Sigmoid colon (tissue), 7 donors: ENCODE measurements around the gene RNF13. TPM values are rescaled to one million over a fixed set of nuclear protein-coding genes. Genes with fewer than 3 reads are reported as not detected.

ENCODE experiments used
- DNase-seq: peaks from one replicate; pipeline ENCODE4 v3.0.0-alpha.2; 2019
- H3K27ac ChIP-seq, 4 donors: fragments of 200-600 bp; sonication (generic); one replicate each; pipeline ENCODE4 v1.5.1; 2016 to 2019; ENCODE audit warnings: mild to moderate bottlenecking in 1 of 4
- H3K27me3 ChIP-seq, 3 donors: fragments of 200-600 bp; sonication (generic); one replicate each; pipeline ENCODE4 v1.5.1; 2019; ENCODE audit warnings: mild to moderate bottlenecking in 1 of 3
- H3K36me3 ChIP-seq, 4 donors: fragments of 200-600 bp; sonication (generic); one replicate each; pipeline ENCODE4 v1.5.1; 2016 to 2019
- H3K4me1 ChIP-seq, 4 donors: fragments of 200-600 bp; sonication (generic); one replicate each; pipeline ENCODE4 v1.5.1; 2017 to 2019
- H3K4me3 ChIP-seq, 4 donors: fragments of 200-600 bp; sonication (generic); one replicate each; pipeline ENCODE4 v1.5.1; 2017 to 2019; ENCODE audit warnings: mild to moderate bottlenecking in 2 of 4, moderate library complexity in 1 of 4
- H3K9me3 ChIP-seq, 4 donors: fragments of 200-600 bp in 3 of 4; sonication (generic) in 3 of 4; one replicate each; pipeline versions ENCODE4 v1.5.1 to v1.6.1; 2013 to 2019
- EP300 ChIP-seq, 4 donors: sonication (generic); formaldehyde crosslinking; IDR thresholded peaks; one replicate each; pipeline ENCODE4 v1.6.1; 2017; ENCODE audit warnings: antibody characterized with exemption in 4 of 4
- POLR2A ChIP-seq, 2 donors: fragments of 450-650 bp; IDR thresholded peaks; one replicate each; pipeline ENCODE4 v1.6.1; 2016; ENCODE audit warnings: antibody characterized with exemption in 2 of 2, mild to moderate bottlenecking in 2 of 2, moderate library complexity in 2 of 2
- POLR2AphosphoS5 ChIP-seq, 4 donors: sonication (generic); formaldehyde crosslinking; IDR thresholded peaks; one replicate each; pipeline ENCODE4 v1.6.1; 2017; ENCODE audit warnings: antibody characterized with exemption in 4 of 4
- WGBS, 2 donors: extraction: QIAGEN DNeasy Blood & Tissue Kit; methylation state at CpG; one replicate each; pipeline ENCODE4 v1.1.7; 2013; 5-methylcytosine and 5-hydroxymethylcytosine counted together
- intact Hi-C: fragments of 100-400 bp; cut with DNase I; formaldehyde crosslinking; loops from one replicate; pipeline ENCODE4 v1.15.1; 2023
- polyA plus RNA-seq, 3 donors: library from polyadenylated mRNA; stranded (reverse); fragments of 200-250 nt; gene quantifications; one replicate each; pipeline ENCODE4 v1.2.3, GENCODE V29; 2013
- small RNA-seq, 3 donors: library from RNA; depleted of rRNA; stranded (forward); fragments of <200 nt; gene quantifications; one replicate each; pipeline ENCODE3, GENCODE V24; 2016
- total RNA-seq, 4 donors: library from RNA; depleted of rRNA; stranded (reverse); fragments of >200 nt; gene quantifications; one replicate each; pipeline ENCODE4 v1.1.0, GENCODE V29; 2016
- TF ChIP-seq, protein P1 (sequence below), 4 experiments: fragments of 450-650 bp in 3 of 4; fragments of 200-600 bp in 1 of 4; IDR thresholded peaks; one replicate each; pipeline ENCODE4 v1.5.1; 2016 to 2019; ENCODE audit warnings: antibody characterized with exemption in 4 of 4, mild to moderate bottlenecking in 3 of 4, moderate library complexity in 2 of 4
- donor health status: healthy with polysubstance abuse.
- donor health status: Bipolar disorder and iron deficiency.
- donor health status: healthy.

Gene RNF13
- total and polyA plus RNA-seq, 7 donors = 15.6 to 110 (median 78.3) TPM

DNA sequence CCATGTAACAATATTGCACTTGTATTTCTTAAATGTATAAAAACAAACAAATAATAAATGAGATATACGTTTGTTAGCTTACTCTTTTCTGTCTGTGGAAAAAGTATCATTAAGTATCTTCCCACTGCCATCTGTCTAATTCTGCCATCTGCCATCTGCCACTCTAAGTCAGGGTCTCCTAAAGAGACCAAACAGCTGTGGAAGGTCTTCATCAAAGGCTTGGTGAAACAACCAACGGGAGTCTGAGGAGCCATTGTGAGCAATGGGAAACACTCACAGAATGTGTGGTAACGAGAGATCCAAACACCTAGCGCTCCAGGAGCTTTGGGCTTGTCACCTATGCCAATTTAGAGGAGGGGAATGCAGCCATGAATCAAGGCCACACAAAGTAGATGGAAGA is 186.4 kb downstream of the RNF13 start:
- H3K4me3 ChIP-seq = no peak overlapping the region
- no peak overlapping the region for H3K27ac ChIP-seq
- H3K36me3 ChIP-seq = no peaks in the 10 kb centered on the region
- intact Hi-C loops = no loop called here
- WGBS, 2 donors = 87 to 92% methylated on average over 4 of the region's 4 CpGs
- no peaks in the 10 kb centered on the region for H3K4me1 ChIP-seq
- no peaks in the 10 kb centered on the region for H3K27me3 ChIP-seq
- no peak for TF ChIP-seq POLR2AphosphoS5 (IDR thresholded peaks at IDR 0.05)
- TF ChIP-seq, protein P1, sequence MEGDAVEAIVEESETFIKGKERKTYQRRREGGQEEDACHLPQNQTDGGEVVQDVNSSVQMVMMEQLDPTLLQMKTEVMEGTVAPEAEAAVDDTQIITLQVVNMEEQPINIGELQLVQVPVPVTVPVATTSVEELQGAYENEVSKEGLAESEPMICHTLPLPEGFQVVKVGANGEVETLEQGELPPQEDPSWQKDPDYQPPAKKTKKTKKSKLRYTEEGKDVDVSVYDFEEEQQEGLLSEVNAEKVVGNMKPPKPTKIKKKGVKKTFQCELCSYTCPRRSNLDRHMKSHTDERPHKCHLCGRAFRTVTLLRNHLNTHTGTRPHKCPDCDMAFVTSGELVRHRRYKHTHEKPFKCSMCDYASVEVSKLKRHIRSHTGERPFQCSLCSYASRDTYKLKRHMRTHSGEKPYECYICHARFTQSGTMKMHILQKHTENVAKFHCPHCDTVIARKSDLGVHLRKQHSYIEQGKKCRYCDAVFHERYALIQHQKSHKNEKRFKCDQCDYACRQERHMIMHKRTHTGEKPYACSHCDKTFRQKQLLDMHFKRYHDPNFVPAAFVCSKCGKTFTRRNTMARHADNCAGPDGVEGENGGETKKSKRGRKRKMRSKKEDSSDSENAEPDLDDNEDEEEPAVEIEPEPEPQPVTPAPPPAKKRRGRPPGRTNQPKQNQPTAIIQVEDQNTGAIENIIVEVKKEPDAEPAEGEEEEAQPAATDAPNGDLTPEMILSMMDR (IDR thresholded peaks at IDR 0.05) = no peak
- H3K9me3 ChIP-seq = peaks cover 0 to 6% (median 0%) of the 10 kb centered on the region in 4 donors
- no peak for DNase-seq

DNA sequence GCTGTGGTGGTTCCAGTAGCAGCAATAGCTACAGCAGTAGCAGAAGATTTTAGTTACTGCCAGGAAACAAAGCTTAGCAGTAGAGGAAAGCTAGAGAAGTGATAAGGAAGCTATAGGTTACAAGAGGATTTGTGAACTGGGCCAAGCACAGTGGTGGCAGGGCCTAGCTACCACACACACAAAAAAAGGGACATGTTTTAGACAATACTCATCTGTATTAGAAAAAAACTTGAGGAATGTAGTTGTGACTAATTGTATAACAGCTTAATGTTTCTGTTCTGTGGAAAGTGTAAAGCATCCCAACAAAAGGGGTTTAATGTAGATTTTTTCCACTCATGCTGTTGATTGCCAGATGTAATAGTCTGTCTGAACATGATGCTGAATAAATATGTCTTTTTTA is 187.6 kb downstream of the RNF13 start:
- no peak overlapping the region for H3K27ac ChIP-seq
- no peak for DNase-seq
- H3K9me3 ChIP-seq = no peaks in the 10 kb centered on the region
- intact Hi-C loops = no loop called here
- H3K4me1 ChIP-seq = no peaks in the 10 kb centered on the region
- TF ChIP-seq EP300 (IDR thresholded peaks at IDR 0.05) (no peak), POLR2AphosphoS5 (IDR thresholded peaks at IDR 0.05) (no peak), POLR2A (IDR thresholded peaks at IDR 0.05) (no peak)
- TF ChIP-seq, protein P1 (IDR thresholded peaks at IDR 0.05) = no peak
- no peaks in the 10 kb centered on the region for H3K36me3 ChIP-seq
- no peaks in the 10 kb centered on the region for H3K27me3 ChIP-seq
- no peak overlapping the region for H3K4me3 ChIP-seq

DNA sequence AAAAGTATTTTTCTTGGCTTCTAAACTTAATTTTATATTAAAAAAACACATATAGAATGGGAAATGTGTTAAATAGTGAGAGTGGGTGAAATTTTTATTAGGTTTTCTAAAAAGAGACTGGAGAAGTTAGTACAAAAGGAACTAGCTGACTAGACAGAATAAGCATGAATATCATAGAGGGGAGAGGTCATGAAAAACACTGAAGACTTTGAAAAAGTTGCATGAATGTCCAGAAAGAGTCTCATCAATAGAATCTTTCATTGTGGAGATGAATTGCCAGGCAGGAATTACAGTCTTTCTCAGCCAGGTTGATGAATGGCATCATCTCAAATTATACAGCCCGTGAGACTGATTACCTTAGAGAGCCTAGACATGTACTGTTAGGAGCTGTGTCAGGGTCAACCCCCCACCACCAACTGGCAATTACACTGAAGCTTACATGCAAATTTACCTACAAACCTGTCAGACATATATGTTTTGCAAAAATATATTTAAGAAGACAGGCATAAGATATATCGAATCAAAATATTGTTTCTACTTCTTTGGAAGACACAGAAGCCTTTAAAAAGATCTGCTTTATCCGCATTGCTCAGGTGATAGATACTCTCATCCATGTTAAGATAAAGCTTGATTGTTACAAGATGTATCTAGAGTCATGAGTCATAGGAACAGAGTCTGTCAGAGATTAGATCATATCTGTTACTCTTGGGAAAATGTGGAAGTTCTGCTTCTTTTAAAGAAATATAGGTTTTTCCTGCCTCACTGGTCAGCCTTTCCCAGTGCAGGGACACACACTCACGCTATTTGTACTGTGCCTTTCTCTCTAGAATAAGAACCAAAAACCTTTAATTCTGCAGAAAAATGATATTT is 192.5 kb downstream of the RNF13 start:
- no peaks in the 10 kb centered on the region for H3K27me3 ChIP-seq
- H3K4me1 ChIP-seq = no peaks in the 10 kb centered on the region
- TF ChIP-seq, protein P1 (IDR thresholded peaks at IDR 0.05) = no peak
- TF ChIP-seq EP300 (IDR thresholded peaks at IDR 0.05) (no peak), POLR2A (IDR thresholded peaks at IDR 0.05) (no peak), POLR2AphosphoS5 (IDR thresholded peaks at IDR 0.05) (no peak)
- no peak for DNase-seq
- H3K9me3 ChIP-seq = no peaks in the 10 kb centered on the region
- intact Hi-C loops = no loop called here
- H3K27ac ChIP-seq = no peak overlapping the region
- no peak overlapping the region for H3K4me3 ChIP-seq
- H3K36me3 ChIP-seq = no peaks in the 10 kb centered on the region
- WGBS, 2 donors = 81 to 82% methylated on average over 4 of the region's 4 CpGs

DNA sequence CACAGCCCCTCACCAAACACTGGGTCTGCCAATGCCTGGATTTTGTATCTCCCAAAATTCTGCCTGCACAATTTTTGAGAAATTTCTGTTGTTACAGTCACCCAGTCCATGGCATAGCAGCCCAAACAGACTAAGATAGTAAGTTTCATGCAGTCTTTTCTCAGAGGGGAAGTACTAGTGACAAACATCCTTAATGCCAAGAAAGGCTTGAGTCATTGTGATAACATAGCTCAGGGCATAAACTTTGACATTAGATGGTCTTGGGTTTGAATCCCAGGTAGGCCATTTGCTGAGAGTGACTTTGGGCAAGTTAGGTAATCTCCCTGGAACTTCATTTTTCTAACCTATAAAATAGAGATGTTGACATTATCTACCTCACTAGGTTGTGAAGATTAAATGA is 193.8 kb downstream of the RNF13 start:
- Histone ChIP-seq H3K9me3 (no peaks in the 10 kb centered on the region), H3K27ac (no peak overlapping the region), H3K4me1 (no peaks in the 10 kb centered on the region), H3K27me3 (no peaks in the 10 kb centered on the region), H3K4me3 (no peak overlapping the region), H3K36me3 (no peaks in the 10 kb centered on the region)
- intact Hi-C loops = no loop called here
- DNase-seq = no peak
- TF ChIP-seq POLR2AphosphoS5 (IDR thresholded peaks at IDR 0.05) = no peak
- no peak for TF ChIP-seq POLR2A (IDR thresholded peaks at IDR 0.05)
- no peak for TF ChIP-seq EP300 (IDR thresholded peaks at IDR 0.05)
- TF ChIP-seq, protein P1 (IDR thresholded peaks at IDR 0.05) = no peak

Small RNA genes lying within 50 kb of the gene (small RNA-seq; reads per million reads assigned to genes)
- gene RNU6-507P (0 reads per million in 3 donors), gene RNU6-720P (0 reads per million in 3 donors)

Other genes with a start within 250 kb of the RNF13 start
- gene WWTR1, start 155.2 kb upstream of the RNF13 start, total RNA-seq = 100 to 1,000 TPM; 243 to 340 (median 317) TPM
- gene WWTR1, start 155.2 kb upstream of the RNF13 start, polyA plus RNA-seq = 10 to 100 TPM in 2 of 3 donors, 1 to 10 TPM in 1; 7.9 to 19.2 (median 15.2) TPM
- gene COMMD2, start 60.7 kb upstream of the RNF13 start, total RNA-seq = 10 to 100 TPM; 17.1 to 27.5 (median 22.6) TPM
- 10 to 100 TPM; 10.2 to 14.3 (median 12.1) TPM for gene COMMD2, start 60.7 kb upstream of the RNF13 start, polyA plus RNA-seq
- not detected for gene ANKUB1, start 20.7 kb upstream of the RNF13 start, total RNA-seq
- gene ANKUB1, start 20.7 kb upstream of the RNF13 start, polyA plus RNA-seq = not detected
- 10 to 100 TPM; 37.5 to 62.4 (median 60.1) TPM for gene PFN2, start 157.7 kb downstream of the RNF13 start, total RNA-seq
- gene PFN2, start 157.7 kb downstream of the RNF13 start, polyA plus RNA-seq = 10 to 100 TPM; 33.7 to 52.5 (median 50.5) TPM